DND-41 (cell line): Measurements from ENCODE around the gene PANK1.

Source experiments
- CTCF ChIP-seq: IDR thresholded peaks from 2 replicates; pipeline ENCODE4 v1.5.1; 2012; ENCODE audit warnings: borderline replicate concordance, low read length, moderate library complexity, mild to moderate bottlenecking; ENCODE audit not compliant: poor library complexity, severe bottlenecking; ENCODE audit errors: extremely low read depth
- EZH2 ChIP-seq: IDR thresholded peaks from 3 replicates; pipeline ENCODE4 v1.6.1; 2012; ENCODE audit warnings: borderline replicate concordance, low read depth, mild to moderate bottlenecking, moderate library complexity, low read length, inconsistent platforms; ENCODE audit not compliant: severe bottlenecking

GRCh38 chr10:89652806-89653370 is 7.8 kb upstream of the PANK1 start:
- TF ChIP-seq CTCF (no peak), EZH2 (no peak)
